IMR-90 (cell line): ENCODE measurements around the gene VRK2. TPM values are rescaled to one million over a fixed set of nuclear protein-coding genes. Genes with fewer than 3 reads are reported as not detected.
"Not testable (repeated sequence)": the region's sequence is repeated elsewhere in the genome, so short reads cannot be mapped to it uniquely, and the experiment has no call there.

Experiments
- ATAC-seq: fragments of 200-7000 bp; cut with Tn5 transposase; 2 replicates; pipeline ENCODE4 v1.9.1; 2020; ENCODE audit warnings: low read depth, mild to moderate bottlenecking, moderate library complexity
- BruUV-seq: library from RNA; stranded (reverse); fragments of 400-500 nt; replicated peaks from 2 replicates; lab custom pipeline; 2021; lab: Mats Ljungman, UMichigan
- CTCF ChIA-PET: fragments of 300-600 bp; formaldehyde crosslinking; extraction: SDS; loops from one replicate; lab custom pipeline; 2021; ENCODE audit warnings: antibody characterized with exemption; lab: Yijun Ruan, JAX
- POLR2A ChIA-PET: fragments of 300-600 bp; sonication (Branson Sonifier 250); formaldehyde crosslinking; loops from one replicate; lab custom pipeline; 2022; ENCODE audit warnings: antibody characterized with exemption; ENCODE audit not compliant: unreplicated experiment; lab: Charles Lee
- DNase-seq: peaks from one replicate; pipeline ENCODE4 v3.0.0; 2013
- H2AFZ ChIP-seq: replicated peaks from 2 replicates; pipeline ENCODE3; 2013; ENCODE audit warnings: low read length, mild to moderate bottlenecking; ENCODE audit not compliant: poor library complexity
- H2AK5ac ChIP-seq: 2 replicates; pipeline ENCODE4 v1.6.1; 2013; ENCODE audit warnings: low read depth, low read length, inconsistent platforms
- H2AK9ac ChIP-seq: replicated peaks from 2 replicates; pipeline ENCODE3; 2013; ENCODE audit warnings: mild to moderate bottlenecking, low read depth, low read length, moderate library complexity; ENCODE audit not compliant: poor library complexity
- H2BK120ac ChIP-seq: 2 replicates; pipeline ENCODE4 v1.6.1; 2013; ENCODE audit warnings: low read depth, low read length, inconsistent platforms
- H2BK15ac ChIP-seq: 3 replicates; pipeline ENCODE4 v1.6.1; 2013; ENCODE audit warnings: low read depth, low read length, inconsistent platforms
- H2BK20ac ChIP-seq: 2 replicates; pipeline ENCODE4 v1.6.1; 2013; ENCODE audit warnings: low read depth, mild to moderate bottlenecking, inconsistent platforms, low read length, moderate library complexity
- H2BK5ac ChIP-seq: 2 replicates; pipeline ENCODE4 v1.6.1; 2013; ENCODE audit warnings: mild to moderate bottlenecking, low read depth, low read length, inconsistent platforms; ENCODE audit not compliant: poor library complexity, severe bottlenecking
- H3K14ac ChIP-seq: replicated peaks from 2 replicates; pipeline ENCODE4 v1.6.1; 2013; ENCODE audit warnings: low read depth, low read length, inconsistent platforms
- H3K18ac ChIP-seq: 2 replicates; pipeline ENCODE4 v1.6.1; 2013; ENCODE audit warnings: low read depth, low read length, control low read depth
- H3K23ac ChIP-seq: 2 replicates; pipeline ENCODE4 v1.6.1; 2013; ENCODE audit warnings: low read depth, low read length, inconsistent platforms
- H3K27ac ChIP-seq: 2 replicates; pipeline ENCODE4 v1.5.1; 2013; ENCODE audit warnings: mild to moderate bottlenecking, control low read depth, low read length; ENCODE audit not compliant: insufficient read depth
- H3K27me3 ChIP-seq: 2 replicates; pipeline ENCODE4 v1.6.1; 2013; ENCODE audit warnings: low read length; ENCODE audit not compliant: control insufficient read depth, insufficient read depth
- H3K36me3 ChIP-seq: 2 replicates; pipeline ENCODE4 v1.6.1; 2013; ENCODE audit warnings: low read length, mixed read lengths; ENCODE audit not compliant: control insufficient read depth, insufficient read depth
- H3K4ac ChIP-seq: 2 replicates; pipeline ENCODE4 v1.6.1; 2013; ENCODE audit warnings: low read depth, low read length, inconsistent platforms
- H3K4me1 ChIP-seq: 2 replicates; pipeline ENCODE4 v1.6.1; 2013; ENCODE audit warnings: low read length, mixed read lengths; ENCODE audit not compliant: control insufficient read depth, insufficient read depth
- H3K4me2 ChIP-seq: 2 replicates; pipeline ENCODE4 v1.6.1; 2013; ENCODE audit warnings: low read depth, mild to moderate bottlenecking, control low read depth, low read length, moderate library complexity
- H3K4me3 ChIP-seq: 2 replicates; pipeline ENCODE4 v1.5.1; 2013; ENCODE audit warnings: low read depth, mild to moderate bottlenecking, control low read depth, low read length, moderate library complexity; ENCODE audit not compliant: insufficient read depth
- H3K56ac ChIP-seq: 2 replicates; pipeline ENCODE4 v1.6.1; 2013; ENCODE audit warnings: low read length, inconsistent platforms; ENCODE audit not compliant: insufficient read depth; ENCODE audit errors: extremely low read depth
- H3K79me1 ChIP-seq, 2 experiments: 2 replicates each; pipeline ENCODE4 v1.6.1; 2013; ENCODE audit warnings: low read length in 2 of 2, inconsistent platforms in 1 of 2, low read depth in 1 of 2
- H3K9ac ChIP-seq: 2 replicates; pipeline ENCODE4 v1.6.1; 2013; ENCODE audit warnings: low read depth, low read length, control low read depth
- H3K9me1 ChIP-seq: 2 replicates; pipeline ENCODE4 v1.6.1; 2013; ENCODE audit warnings: low read length, inconsistent platforms; ENCODE audit not compliant: insufficient read depth
- H3K9me3 ChIP-seq: 2 replicates; pipeline ENCODE4 v1.6.1; 2013; ENCODE audit warnings: low read length; ENCODE audit not compliant: control insufficient read depth, insufficient read depth
- H4K20me1 ChIP-seq: 2 replicates; pipeline ENCODE4 v1.6.1; 2013; ENCODE audit warnings: low read length, inconsistent platforms; ENCODE audit not compliant: insufficient read depth
- H4K5ac ChIP-seq: 2 replicates; pipeline ENCODE4 v1.6.1; 2013; ENCODE audit warnings: mild to moderate bottlenecking, low read depth, low read length, control low read depth
- H4K8ac ChIP-seq, 2 experiments: 2 replicates each; pipeline ENCODE4 v1.6.1; 2013; ENCODE audit warnings: low read depth in 2 of 2, low read length in 2 of 2, control low read depth in 1 of 2, inconsistent platforms in 1 of 2
- H4K91ac ChIP-seq: 2 replicates; pipeline ENCODE4 v1.6.1; 2013; ENCODE audit warnings: low read depth, low read length, inconsistent platforms; ENCODE audit not compliant: insufficient read depth
- WGBS, 2 experiments: methylation state at CpG; one replicate each; pipeline versions ENCODE4 v1.1.5 to v1.1.7; 2013; ENCODE audit warnings: missing lambda C conversion rate in 2 of 2; ENCODE audit not compliant: insufficient read length in 1 of 2; ENCODE audit errors: extremely low coverage in 2 of 2; 5-methylcytosine and 5-hydroxymethylcytosine counted together
- dilution Hi-C: fragments of 300-500 bp; cut with HindIII; formaldehyde crosslinking; loops from one replicate; pipeline ENCODE4 v1.14.3; 2018; ENCODE audit warnings: low sequenced_read_pairs; ENCODE audit not compliant: unreplicated experiment
- in situ Hi-C: fragments of 300-500 bp; cut with MboI; formaldehyde crosslinking; loops from 3 replicates; pipeline ENCODE4 v1.14.3; 2019; ENCODE audit warnings: low sequenced_read_pairs, inconsistent platforms, mixed read lengths
- intact Hi-C: fragments of 100-400 bp; cut with micrococcal nuclease; formaldehyde crosslinking; loops from 2 replicates; pipeline ENCODE4 v1.10.0; 2022
- polyA plus RNA-seq, 3 experiments: library from polyadenylated mRNA; depleted of rRNA; stranded (reverse); fragments of >200 nt; gene quantifications; 2 replicates each; pipeline ENCODE4 v1.2.3, GENCODE V29; 2012; ENCODE audit warnings: low replicate concordance in 1 of 3
- total RNA-seq: library from RNA; depleted of rRNA; stranded (reverse); fragments of >200 nt; gene quantifications from 2 replicates; pipeline ENCODE4 v1.2.3, GENCODE V29; 2012

VRK2 gene
- total and polyA plus RNA-seq, 2 of the 4 experiments (the other 2 are of a cell fraction) = 12.2 to 22.8 TPM

DNA sequence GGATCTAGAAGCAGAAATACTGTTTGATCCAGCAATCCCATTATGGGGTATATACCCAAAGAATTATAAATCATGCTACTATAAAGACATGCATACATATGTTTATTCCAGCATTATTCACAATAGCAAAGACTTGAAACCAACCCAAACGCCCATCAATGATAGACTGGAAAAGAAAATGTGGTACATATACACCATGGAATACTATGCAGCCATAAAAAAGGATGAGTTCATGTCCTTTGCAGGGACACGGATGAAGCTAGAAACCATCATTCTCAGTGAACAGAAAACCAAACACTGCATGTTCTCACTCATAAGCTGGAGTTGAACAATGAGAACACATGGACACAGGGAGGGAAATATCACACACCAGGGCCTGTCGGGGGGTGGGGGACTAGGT, 133.6 kb downstream of the VRK2 start:
- H2BK20ac ChIP-seq, H2BK15ac ChIP-seq, intact Hi-C loops, H3K4ac ChIP-seq, H2BK120ac ChIP-seq, H3K27ac ChIP-seq, H3K27me3 ChIP-seq, H2BK5ac ChIP-seq, in situ Hi-C loops, H3K4me1 ChIP-seq, H4K8ac ChIP-seq, H4K20me1 ChIP-seq, POLR2A ChIA-PET, H3K18ac ChIP-seq, H3K9me1 ChIP-seq, H3K4me3 ChIP-seq, H3K9me3 ChIP-seq, H2AFZ ChIP-seq, H3K79me1 ChIP-seq, BruUV-seq, CTCF ChIA-PET, H2AK9ac ChIP-seq, H3K56ac ChIP-seq, H3K23ac ChIP-seq, H4K91ac ChIP-seq, DNase-seq, H3K36me3 ChIP-seq, dilution Hi-C loops, H3K14ac ChIP-seq, ATAC-seq, H2AK5ac ChIP-seq, H4K5ac ChIP-seq, H3K4me2 ChIP-seq, H3K9ac ChIP-seq: not testable (repeated sequence)
- WGBS, 2 experiments = no CpG with 5 or more reads among the region's 3 CpGs
